Measurements from ENCODE around the gene SMYD1.

GRCh38 chr2:88128654-88129312, 61.2 kb downstream of the SMYD1 start:
- TF ChIP-seq POLR2AphosphoS5 (IDR thresholded peaks at IDR 0.05): no peak
- TF ChIP-seq, protein P1, sequence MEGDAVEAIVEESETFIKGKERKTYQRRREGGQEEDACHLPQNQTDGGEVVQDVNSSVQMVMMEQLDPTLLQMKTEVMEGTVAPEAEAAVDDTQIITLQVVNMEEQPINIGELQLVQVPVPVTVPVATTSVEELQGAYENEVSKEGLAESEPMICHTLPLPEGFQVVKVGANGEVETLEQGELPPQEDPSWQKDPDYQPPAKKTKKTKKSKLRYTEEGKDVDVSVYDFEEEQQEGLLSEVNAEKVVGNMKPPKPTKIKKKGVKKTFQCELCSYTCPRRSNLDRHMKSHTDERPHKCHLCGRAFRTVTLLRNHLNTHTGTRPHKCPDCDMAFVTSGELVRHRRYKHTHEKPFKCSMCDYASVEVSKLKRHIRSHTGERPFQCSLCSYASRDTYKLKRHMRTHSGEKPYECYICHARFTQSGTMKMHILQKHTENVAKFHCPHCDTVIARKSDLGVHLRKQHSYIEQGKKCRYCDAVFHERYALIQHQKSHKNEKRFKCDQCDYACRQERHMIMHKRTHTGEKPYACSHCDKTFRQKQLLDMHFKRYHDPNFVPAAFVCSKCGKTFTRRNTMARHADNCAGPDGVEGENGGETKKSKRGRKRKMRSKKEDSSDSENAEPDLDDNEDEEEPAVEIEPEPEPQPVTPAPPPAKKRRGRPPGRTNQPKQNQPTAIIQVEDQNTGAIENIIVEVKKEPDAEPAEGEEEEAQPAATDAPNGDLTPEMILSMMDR (IDR thresholded peaks at IDR 0.05): no peak

Data from esophagus muscularis mucosa (tissue), 3 donors.